Stimulated activated CD8-positive, alpha-beta memory T cell treated with anti-CD3 and anti-CD28 coated beads, Interleukin-15, amount 100 ng/mL, for 24 hours (primary cell): ENCODE measurements around the gene CLCN2.

ENCODE experiments used
- DNase-seq: peaks from one replicate; pipeline ENCODE4 v3.0.0-alpha.2; 2020; ENCODE audit warnings: low read depth

CLCN2 gene

GRCh38 chr3:184360070-184360928, 1.1 kb downstream of the CLCN2 start:
- DNase-seq: no peak

DNA sequence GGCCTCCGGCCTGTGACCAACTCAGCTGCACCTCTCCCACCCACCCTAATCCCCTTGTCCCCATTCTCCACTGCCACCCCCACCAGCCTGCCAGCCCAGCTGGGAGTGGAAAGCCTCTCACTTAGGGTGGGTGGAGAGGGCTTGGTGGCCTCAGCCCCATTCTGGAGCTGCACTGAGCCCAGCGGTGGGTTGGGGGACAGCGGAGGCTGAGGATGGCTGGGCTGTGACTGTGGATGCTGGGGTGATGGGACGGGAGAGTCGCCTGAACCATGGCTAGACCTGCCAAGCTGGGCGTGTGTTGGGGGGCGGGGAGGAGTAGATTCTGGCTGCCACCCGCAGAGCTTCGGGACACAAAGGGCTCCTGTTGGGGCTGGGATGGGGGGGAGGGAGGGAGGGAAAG, 1.8 kb downstream of the CLCN2 start:
- no peak for DNase-seq

DNA sequence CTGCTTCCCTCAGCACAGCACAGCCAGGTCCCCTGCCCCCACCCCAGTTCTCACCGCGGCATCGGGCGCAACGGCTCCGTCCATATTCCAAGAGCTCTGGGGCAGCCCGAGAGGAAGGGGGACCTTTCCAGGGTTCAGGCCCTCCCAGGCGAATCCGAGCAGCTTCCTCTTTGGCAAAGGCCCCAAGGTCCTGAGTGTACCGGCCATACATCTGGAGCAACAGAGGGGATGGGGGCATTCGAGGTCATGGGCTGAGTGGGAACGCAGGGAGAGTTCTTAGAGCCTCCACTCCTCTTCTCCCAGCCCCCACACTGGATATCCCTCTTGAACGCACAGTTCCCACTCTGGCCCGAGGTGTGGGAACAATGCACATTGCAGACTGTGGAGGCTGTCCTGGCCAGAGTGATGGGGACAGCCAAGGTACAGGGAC, 2.5 kb downstream of the CLCN2 start:
- DNase-seq: no peak

DNA sequence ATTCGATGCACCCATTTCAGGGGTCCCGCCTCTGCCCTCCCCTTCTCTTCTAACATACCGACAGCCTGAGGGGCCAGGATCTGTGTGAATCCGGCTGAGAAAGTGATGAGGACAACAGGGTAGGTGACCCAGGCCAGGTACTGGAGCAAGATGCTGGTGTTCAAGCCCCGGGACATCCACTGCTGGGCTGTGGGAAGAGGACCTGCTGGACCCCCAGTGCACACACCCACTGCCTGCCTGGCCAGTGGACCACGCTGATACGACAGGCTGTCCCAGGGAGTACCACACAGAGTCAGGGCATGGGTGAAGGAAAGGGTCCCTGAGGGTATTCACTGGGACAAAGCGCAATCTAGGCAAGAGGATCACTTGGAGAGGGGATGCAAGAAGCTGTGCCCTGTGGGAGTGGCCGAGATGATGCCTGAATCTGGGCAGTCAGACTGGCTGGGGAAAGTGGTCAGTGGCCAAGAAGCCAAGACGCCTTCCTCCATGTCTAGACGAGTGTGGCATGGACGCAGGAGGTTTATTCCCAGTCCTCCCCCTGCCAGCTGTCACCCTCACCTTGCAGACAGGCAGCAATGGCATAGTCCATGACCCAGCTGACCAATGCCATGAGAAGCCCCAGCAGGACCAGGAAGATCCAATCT, 3.2 kb downstream of the CLCN2 start:
- DNase-seq: no peak

DNA sequence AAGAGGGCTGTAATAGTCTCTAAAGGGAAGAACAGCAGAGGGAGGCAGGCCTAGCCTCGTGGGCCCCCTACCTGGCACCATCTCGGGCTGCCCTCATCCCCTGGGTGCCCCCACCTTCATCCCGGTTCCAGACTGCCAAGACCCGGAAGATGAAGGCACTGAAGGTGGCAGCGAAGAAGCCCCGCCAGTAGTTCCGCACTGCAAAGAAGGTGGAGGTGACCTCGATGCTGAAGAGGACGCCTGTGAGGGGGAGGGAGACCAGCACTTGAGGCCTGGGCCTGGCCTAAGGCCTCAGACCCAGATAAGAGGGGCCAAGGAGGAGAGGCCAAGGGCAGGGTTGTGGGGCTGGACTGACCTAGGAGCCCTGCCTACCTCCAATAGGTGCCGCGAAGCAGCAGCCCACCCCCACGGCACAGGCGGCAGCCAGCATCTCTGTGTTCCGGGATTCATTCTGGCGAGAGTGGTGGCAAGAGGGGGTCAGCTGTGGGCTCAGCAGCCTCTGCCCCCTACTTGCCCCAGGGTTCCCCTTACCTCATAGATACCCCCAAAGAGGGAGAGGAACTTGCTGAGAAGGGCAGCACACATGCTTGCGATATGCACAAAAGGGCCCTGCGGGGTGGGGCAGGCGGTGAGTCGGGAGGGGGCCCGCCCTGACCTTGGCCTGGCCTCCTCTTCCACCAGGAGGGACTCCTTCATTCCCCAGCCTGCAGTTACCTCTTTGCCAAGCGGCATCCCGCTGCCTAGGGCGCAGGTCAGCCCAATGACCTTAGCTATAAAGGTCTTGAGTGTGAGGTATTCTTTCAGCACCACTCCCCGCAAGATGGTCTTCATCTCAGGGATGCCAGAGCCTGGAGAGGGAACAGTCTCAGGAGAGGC, 3.9 kb downstream of the CLCN2 start:
- DNase-seq: no peak

DNA sequence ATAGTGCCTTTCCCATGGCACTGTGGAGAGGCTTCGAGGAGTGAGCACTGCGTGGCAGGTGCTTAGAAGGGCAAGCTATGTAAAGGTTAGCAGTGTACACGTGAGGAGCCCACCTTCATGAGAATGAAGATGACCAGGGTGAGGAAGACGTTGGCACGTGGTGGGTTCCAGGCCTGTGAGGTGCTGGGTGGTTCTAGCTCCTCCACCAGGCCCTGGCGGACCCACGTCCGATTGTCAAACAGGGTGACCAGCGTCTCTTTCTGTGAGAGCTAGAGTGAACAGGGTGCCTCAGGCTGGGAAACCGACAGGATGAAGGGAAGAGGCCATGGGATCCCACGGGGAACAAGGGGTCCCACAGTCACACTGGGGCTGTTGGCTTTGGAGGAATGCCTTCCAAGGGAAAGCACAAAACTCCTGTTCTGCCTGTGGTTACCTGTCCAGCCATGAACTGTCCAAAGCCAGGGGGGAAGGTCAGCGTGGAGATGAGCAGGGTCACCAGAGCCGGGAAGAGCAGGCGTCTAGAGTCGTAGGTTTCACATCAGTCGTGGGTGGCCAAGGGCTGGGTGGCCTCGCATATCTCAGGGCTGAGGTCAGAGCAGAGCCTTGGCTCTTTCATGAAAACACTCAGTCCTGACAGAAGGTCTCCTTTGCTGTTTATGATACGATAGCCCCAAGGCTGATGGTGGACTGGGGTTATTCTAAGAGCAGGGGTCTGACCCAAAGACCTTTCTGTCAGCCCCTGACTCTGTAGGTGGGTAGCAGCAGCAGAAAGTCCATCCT, 6.0 kb downstream of the CLCN2 start:
- no peak for DNase-seq

DNA sequence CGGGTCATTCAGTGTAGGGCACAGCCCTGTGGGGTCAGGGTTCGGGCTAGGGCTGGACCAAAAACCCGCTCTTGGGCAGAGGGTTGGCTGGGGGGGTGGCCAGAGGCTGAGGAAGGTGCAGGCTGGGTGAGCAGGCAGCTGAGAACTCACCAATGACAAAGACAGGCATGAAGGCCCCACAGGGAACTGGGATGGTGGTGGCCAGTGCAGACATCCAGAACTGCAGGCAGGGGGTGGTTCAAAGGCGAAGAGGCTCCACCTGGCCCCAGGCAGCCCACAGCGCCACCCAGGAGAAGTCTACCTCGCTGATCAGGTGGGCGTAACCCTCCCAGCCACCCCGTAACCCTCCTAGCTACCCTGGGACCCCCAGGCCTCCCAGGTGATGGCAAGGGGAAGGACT, 6.7 kb downstream of the CLCN2 start:
- DNase-seq: no peak

DNA sequence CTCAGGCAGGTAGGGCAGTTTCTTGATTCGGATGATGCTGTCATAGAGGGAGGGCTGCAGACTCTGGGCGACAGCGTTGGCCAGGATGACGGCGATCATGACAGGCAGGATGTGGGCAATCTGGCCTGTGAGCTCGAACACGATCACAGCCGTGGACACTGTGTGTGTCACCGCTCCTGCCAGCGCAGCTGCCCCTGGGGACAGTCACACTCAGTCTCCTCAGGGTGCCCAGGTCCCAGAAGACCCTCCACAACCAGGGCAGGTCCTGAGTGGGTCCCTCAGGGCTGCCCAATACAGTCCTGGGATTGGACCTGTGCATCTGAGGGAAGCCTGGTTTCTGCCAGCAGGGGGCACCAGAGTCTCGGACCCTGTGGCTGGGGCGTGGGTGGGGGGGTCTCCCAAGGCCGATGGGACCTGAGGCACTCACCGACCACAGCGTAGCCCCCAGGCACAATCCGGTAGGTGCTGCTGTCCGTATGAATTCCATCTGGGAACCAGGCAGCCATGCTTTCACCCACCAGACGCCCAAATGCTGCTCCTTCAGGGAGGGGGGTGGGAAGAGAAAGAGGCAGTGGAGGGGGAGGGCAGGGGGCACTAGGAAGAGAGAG, 7.2 kb downstream of the CLCN2 start:
- peak; percentile 42 for DNase-seq

- DNase-seq: no peak
These were observed 7.9 kb downstream of the CLCN2 start for GRCh38 chr3:184353546-184353941.

- DNase-seq: no peak
These were observed 8.4 kb downstream of the CLCN2 start for GRCh38 chr3:184352897-184353545.

GRCh38 chr3:184352149-184352785, 9.1 kb downstream of the CLCN2 start:
- DNase-seq: no peak

- no peak for DNase-seq
These were observed 9.8 kb downstream of the CLCN2 start for GRCh38 chr3:184351511-184352148.

- no peak for DNase-seq
These were observed 10.8 kb downstream of the CLCN2 start for GRCh38 chr3:184350618-184351017.

DNA sequence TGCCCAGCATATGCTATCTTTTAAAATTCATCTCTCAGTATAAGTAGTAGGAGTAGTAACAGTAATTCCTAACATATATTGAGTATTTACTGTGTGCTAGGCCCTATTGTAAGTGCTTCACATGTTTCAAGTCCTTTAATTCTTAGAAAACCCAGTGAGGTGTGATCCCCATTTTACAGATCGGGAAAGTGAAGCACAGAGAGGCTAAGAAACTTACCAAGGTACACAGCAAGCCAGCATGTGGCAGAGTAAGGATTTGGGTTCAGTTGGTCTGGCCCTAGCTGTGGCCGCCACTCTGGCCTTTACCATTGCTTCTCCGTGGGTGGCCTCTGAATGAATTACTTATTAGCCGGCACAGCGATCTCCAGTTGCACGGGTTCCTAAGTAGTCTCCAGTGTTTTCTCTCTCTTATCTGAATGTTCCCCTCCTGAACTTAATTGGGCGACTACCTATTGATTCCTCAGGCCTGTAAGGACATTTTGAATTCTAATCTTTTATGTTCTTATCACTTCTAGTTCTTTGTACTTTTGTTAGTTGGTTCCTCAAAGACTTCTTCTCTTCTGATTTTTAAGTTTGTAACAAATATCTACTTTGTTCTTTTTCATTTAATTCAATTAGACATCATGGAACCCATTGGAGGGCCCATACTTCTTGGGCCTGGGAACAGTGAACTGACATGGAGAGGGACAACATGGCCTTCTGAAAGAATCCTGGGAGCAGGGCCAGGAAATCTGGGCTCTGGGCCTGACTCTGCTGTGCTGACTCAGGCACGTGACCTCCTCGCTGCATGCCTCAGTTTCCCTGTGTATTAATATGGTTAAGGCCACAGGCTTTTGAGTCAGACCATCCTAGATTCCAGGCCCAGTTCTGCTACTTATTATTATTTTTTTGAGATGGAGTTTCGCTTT, 11.6 kb downstream of the CLCN2 start:
- DNase-seq: no peak

DNA sequence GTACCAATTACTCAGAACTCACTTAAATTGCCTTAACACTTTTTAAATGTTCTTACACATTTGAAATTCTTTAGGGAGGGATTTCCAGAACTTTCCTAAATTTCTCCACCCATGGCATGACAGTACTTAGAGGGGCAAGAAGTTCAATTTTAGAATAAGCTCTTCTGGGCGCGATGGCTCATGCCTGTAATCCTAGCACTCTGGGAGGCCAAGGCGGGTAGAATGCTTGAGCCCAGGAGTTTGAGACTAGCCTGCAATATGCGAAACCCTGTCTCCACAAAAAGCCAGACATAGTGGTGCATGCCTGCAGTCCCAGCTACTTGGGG, 13.4 kb downstream of the CLCN2 start:
- no peak for DNase-seq

DNA sequence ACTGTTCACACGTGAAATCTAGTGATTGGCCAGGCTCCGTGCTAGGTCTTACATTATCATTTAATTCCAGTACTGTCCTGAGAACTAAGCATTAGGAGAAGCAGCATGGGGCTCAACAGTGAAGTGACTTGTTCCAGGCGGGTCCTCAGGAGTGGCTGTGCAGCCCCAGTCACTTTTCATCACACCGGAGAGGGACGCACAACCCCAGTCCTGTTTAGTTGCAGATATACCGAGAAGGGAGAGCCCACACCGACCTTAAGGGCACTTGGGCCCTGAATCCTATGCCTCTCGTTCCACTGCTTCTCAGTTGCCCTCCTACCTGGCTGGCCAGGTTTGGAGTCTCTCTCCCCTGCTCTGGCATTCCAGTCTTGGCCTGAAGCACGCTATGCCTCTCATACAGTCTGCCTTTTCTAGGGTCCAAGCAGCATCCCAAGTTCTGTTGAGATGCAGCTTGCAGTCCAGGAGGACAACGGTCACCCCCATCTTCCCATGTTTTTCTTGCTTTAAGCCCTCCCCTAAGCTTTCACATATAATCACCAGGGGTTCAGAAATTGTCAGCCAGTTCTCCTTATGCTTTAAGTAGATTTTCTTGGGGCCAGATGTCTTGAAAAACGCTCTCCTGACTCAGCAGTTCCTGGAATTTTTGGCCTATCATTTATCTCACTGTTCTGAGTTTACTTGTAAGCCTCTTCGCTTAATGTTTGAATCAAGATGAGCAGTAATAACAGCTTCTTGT, 13.9 kb downstream of the CLCN2 start:
- no peak for DNase-seq

- no peak for DNase-seq
These were observed 14.8 kb downstream of the CLCN2 start for GRCh38 chr3:184346480-184347190.
